HG03060 (cell line): ENCODE results near the gene CORIN.
"Not testable (repeated sequence)": the region's sequence is repeated elsewhere in the genome, so short reads cannot be mapped to it uniquely, and the experiment has no call there.

ENCODE experiments used
- ATAC-seq: cut with Tn5 transposase; IDR thresholded peaks from one replicate; pipeline ENCODE4 v1.9.1; 2021; ENCODE audit warnings: low read depth, moderate number of reproducible peaks; ENCODE audit not compliant: unreplicated experiment

The CORIN gene

GRCh38 chr4:47598320-47598719 lies 239.5 kb downstream of the CORIN start:
- no peak for ATAC-seq

GRCh38 chr4:47597696-47598095 lies 240.2 kb downstream of the CORIN start:
- no peak for ATAC-seq

GRCh38 chr4:47590325-47590724 lies 247.5 kb downstream of the CORIN start:
- ATAC-seq, result no peak

- no peak for ATAC-seq
Observed at GRCh38 chr4:47579235-47579634, 258.6 kb downstream of the CORIN start.

- no peak for ATAC-seq
Observed at GRCh38 chr4:47577779-47578553, 259.9 kb downstream of the CORIN start.

- ATAC-seq, result no peak
Observed at GRCh38 chr4:47572981-47573380, 264.9 kb downstream of the CORIN start.

GRCh38 chr4:47570816-47571215 lies 267.1 kb downstream of the CORIN start:
- no peak for ATAC-seq

GRCh38 chr4:47567511-47567910 lies 270.4 kb downstream of the CORIN start:
- no peak for ATAC-seq

GRCh38 chr4:47566969-47567368 lies 270.9 kb downstream of the CORIN start:
- ATAC-seq, result no peak

- no peak for ATAC-seq
Observed at GRCh38 chr4:47566566-47566965, 271.3 kb downstream of the CORIN start.

GRCh38 chr4:47562297-47562696 lies 275.6 kb downstream of the CORIN start:
- ATAC-seq, result no peak

GRCh38 chr4:47561331-47561730 lies 276.5 kb downstream of the CORIN start:
- no peak for ATAC-seq

GRCh38 chr4:47560682-47561081 lies 277.2 kb downstream of the CORIN start:
- no peak for ATAC-seq

GRCh38 chr4:47557255-47557654 lies 280.6 kb downstream of the CORIN start:
- ATAC-seq, result no peak

- ATAC-seq, result not testable (repeated sequence)
Observed at GRCh38 chr4:47555920-47556319, 281.9 kb downstream of the CORIN start.

GRCh38 chr4:47553329-47554125 lies 284.3 kb downstream of the CORIN start:
- ATAC-seq, result no peak

GRCh38 chr4:47551682-47552081 lies 286.2 kb downstream of the CORIN start:
- no peak for ATAC-seq

GRCh38 chr4:47550899-47551548 lies 286.8 kb downstream of the CORIN start:
- no peak for ATAC-seq

GRCh38 chr4:47550357-47550756 lies 287.5 kb downstream of the CORIN start:
- ATAC-seq, result not testable (repeated sequence)
